GM12878 (cell line): ENCODE measurements around the gene LRR1. TPM values are rescaled to one million over a fixed set of nuclear protein-coding genes. Genes with fewer than 3 reads are reported as not detected.

Source experiments
- ASH2L ChIP-seq: fragments of 300-600, 200-600 bp; sonication (generic); IDR thresholded peaks from 2 replicates; pipeline ENCODE4 v1.6.1; 2017; ENCODE audit warnings: low read depth, mild to moderate bottlenecking, borderline replicate concordance
- ATF3 ChIP-seq: IDR thresholded peaks from 2 replicates; pipeline ENCODE4 v1.6.1; 2011; ENCODE audit warnings: low read depth, mild to moderate bottlenecking, low read length, moderate library complexity, borderline replicate concordance; ENCODE audit errors: extremely low read depth
- BMI1 ChIP-seq: fragments of 450-650 bp; IDR thresholded peaks from 2 replicates; pipeline ENCODE4 v1.6.1; 2016; ENCODE audit warnings: mild to moderate bottlenecking, moderate library complexity, borderline replicate concordance
- E2F8 ChIP-seq: fragments of 450-650 bp; IDR thresholded peaks from 2 replicates; pipeline ENCODE4 v1.6.1; 2018; ENCODE audit warnings: mild to moderate bottlenecking, low read depth, moderate library complexity; ENCODE audit not compliant: partially characterized antibody
- E4F1 ChIP-seq: fragments of 450-650 bp; IDR thresholded peaks from 2 replicates; pipeline ENCODE4 v1.6.1; 2018; ENCODE audit warnings: borderline replicate concordance, mild to moderate bottlenecking; ENCODE audit not compliant: partially characterized antibody
- EZH2 ChIP-seq: IDR thresholded peaks from 2 replicates; pipeline ENCODE4 v1.6.1; 2012; ENCODE audit warnings: low read depth, mild to moderate bottlenecking, control low read depth, inconsistent platforms, low read length, borderline replicate concordance; ENCODE audit not compliant: control insufficient read depth
- FOXK2 ChIP-seq: fragments of 450-650 bp; IDR thresholded peaks from 2 replicates; pipeline ENCODE4 v1.6.1; 2017; ENCODE audit warnings: mild to moderate bottlenecking, moderate library complexity
- MEF2A ChIP-seq: IDR thresholded peaks from 2 replicates; pipeline ENCODE4 v1.6.1; 2011; ENCODE audit warnings: low read depth, mild to moderate bottlenecking, low read length, moderate library complexity; ENCODE audit not compliant: insufficient read depth
- PBX3 ChIP-seq: IDR thresholded peaks from 2 replicates; pipeline ENCODE4 v1.6.1; 2011; ENCODE audit warnings: mild to moderate bottlenecking, low read depth, low read length, moderate library complexity; ENCODE audit not compliant: insufficient replicate concordance
- PKNOX1 ChIP-seq: fragments of 450-650 bp; IDR thresholded peaks from 2 replicates; pipeline ENCODE4 v1.6.1; 2016; ENCODE audit warnings: mild to moderate bottlenecking
- RUNX3 ChIP-seq: IDR thresholded peaks from 2 replicates; pipeline ENCODE4 v1.6.1; 2012; ENCODE audit warnings: low read length, inconsistent platforms
- SIN3A ChIP-seq: IDR thresholded peaks from 2 replicates; pipeline ENCODE4 v1.6.1; 2012; ENCODE audit warnings: low read depth, low read length, improper control_type of control experiment
- SMAD5 ChIP-seq: IDR thresholded peaks from 2 replicates; pipeline ENCODE4 v1.6.1; 2016; ENCODE audit warnings: antibody characterized with exemption, low read depth
- SRF ChIP-seq, 2 experiments: IDR thresholded peaks; 2 replicates each; pipeline ENCODE4 v1.6.1; 2011; ENCODE audit warnings: low read depth in 2 of 2, low read length in 2 of 2, mild to moderate bottlenecking in 1 of 2, moderate library complexity in 1 of 2
- TARDBP ChIP-seq: IDR thresholded peaks from 2 replicates; pipeline ENCODE4 v1.6.1; 2016; ENCODE audit warnings: borderline replicate concordance
- TCF12 ChIP-seq: IDR thresholded peaks from 2 replicates; pipeline ENCODE4 v1.6.1; 2011; ENCODE audit warnings: low read depth, mild to moderate bottlenecking, low read length
- TCF7 ChIP-seq: IDR thresholded peaks from 2 replicates; pipeline ENCODE4 v1.6.1; 2014; ENCODE audit warnings: antibody characterized with exemption, borderline replicate concordance
- USF2 ChIP-seq: IDR thresholded peaks from 2 replicates; pipeline ENCODE4 v1.6.1; 2011; ENCODE audit warnings: low read depth, low read length, improper control_type of control experiment, borderline replicate concordance
- ZNF384 ChIP-seq: IDR thresholded peaks from 2 replicates; pipeline ENCODE4 v1.6.1; 2012; ENCODE audit warnings: low read depth, mild to moderate bottlenecking, low read length, improper control_type of control experiment, borderline replicate concordance
- ZZZ3 ChIP-seq: IDR thresholded peaks from 2 replicates; pipeline ENCODE4 v1.6.1; 2011; ENCODE audit warnings: low read depth; ENCODE audit not compliant: control insufficient read depth, insufficient read length
- polyA plus RNA-seq, 11 experiments: library from polyadenylated mRNA; depleted of rRNA in 4 of 11; unstranded in 6 of 11; stranded (reverse) in 5 of 11; fragments of >200 nt; fragmentation: Nextera tagmentation in 4 of 11; fragmentation: Illumina TruSeq in 1 of 11; extraction: Ambion mirVana in 4 of 11; extraction: Trizol in 1 of 11; gene quantifications; 1 replicate in 1 of 11; 2 replicates in 10 of 11; pipeline versions ENCODE4 v1.2.1 to v1.2.3, GENCODE V29; 2011 to 2016; ENCODE audit warnings: inconsistent platforms in 2 of 11, missing spikeins in 2 of 11, low read depth in 1 of 11
- total RNA-seq, 4 experiments: library from RNA; depleted of rRNA in 3 of 4; stranded (reverse); fragments of >200 nt in 3 of 4; fragmentation: Illumina TruSeq in 1 of 4; extraction: Trizol in 1 of 4; gene quantifications; 2 replicates each; pipeline versions ENCODE4 v1.2.1 to v1.2.3, GENCODE V29; 2013 to 2021

The LRR1 gene
- total and polyA plus RNA-seq, 10 of the 15 experiments (the other 5 are each of a cell fraction or from before 2014, with no cell fraction given): 36.9 to 110 (median 53.1) TPM

GRCh38 chr14:49585803-49586672 lies 12.7 kb upstream of the LRR1 start, which contains the start of gene RPS29 (continued):
- TF ChIP-seq ZNF384 (no peak), EZH2 (no peak), PBX3 (no peak), RUNX3 (peak; percentile 65), PKNOX1 (no peak), USF2 (no peak), SRF (IDR thresholded peaks at IDR 0.05; ENCODE audit: low read depth in 2 of 2, low read length in 2 of 2) (no peak), FOXK2 (peak; percentile 68), TCF12 (no peak), ASH2L (no peak), ZZZ3 (no peak), TCF7 (no peak), E4F1 (no peak), ATF3 (no peak), SIN3A (no peak), TARDBP (no peak), MEF2A (no peak), SMAD5 (peak; percentile 97), E2F8 (no peak), BMI1 (no peak)
